Caki2 (cell line): ENCODE results near the gene RNF8. TPM values are rescaled to one million over a fixed set of nuclear protein-coding genes. Genes with fewer than 3 reads are reported as not detected.
"Not testable (repeated sequence)": the region's sequence is repeated elsewhere in the genome, so short reads cannot be mapped to it uniquely, and the experiment has no call there.

Experiments
- DNase-seq: peaks from one replicate; pipeline ENCODE4 v3.0.0-alpha.2; 2015; ENCODE audit warnings: low read depth
- in situ Hi-C: cut with HindIII; loops from 2 replicates; pipeline ENCODE4 v1.10.0; 2016; ENCODE audit warnings: low sequenced_read_pairs, low pct_unique_long_range_greater_than_20kb, mixed read lengths
- total RNA-seq: library from RNA; depleted of rRNA; stranded (reverse); fragments of >200 nt; shearing (Covaris generic); gene quantifications from 2 replicates; pipeline ENCODE4 v1.2.3, GENCODE V29; 2014; ENCODE audit warnings: low replicate concordance

RNF8 gene
- total RNA-seq, 1 experiment from 2014 or later: 36.1 TPM

DNA sequence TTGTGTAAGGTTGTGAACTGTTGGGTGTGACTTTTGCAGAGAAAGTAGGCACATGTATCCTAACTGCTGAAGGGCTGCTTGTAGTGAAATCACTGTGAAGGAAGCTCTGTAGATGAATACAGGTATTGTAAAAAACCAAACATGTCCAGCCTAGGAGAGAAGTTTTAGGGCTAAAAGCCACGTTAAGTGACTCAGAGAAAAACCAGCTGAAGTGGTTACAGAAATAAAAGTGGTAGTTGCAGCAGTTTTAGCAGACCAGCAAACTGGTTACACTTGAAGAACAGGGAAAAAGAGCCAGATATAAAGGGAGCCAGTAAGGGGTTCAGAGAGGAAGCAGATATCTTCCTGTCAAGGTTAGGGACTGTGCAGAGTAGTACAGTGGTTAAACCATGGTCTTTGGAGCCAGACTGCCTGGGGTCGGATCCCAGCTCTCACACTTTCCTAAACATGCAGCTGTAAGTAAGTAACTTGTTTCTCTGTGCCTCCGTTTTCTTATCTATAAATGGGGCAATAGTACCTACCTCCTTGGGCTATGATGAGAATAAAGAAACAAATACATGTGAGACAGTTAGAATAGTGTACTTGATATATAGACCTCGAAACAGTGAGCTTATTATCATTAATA lies 33.8 kb upstream of the RNF8 start:
- in situ Hi-C loops: no loop called here
- no peak for DNase-seq

DNA sequence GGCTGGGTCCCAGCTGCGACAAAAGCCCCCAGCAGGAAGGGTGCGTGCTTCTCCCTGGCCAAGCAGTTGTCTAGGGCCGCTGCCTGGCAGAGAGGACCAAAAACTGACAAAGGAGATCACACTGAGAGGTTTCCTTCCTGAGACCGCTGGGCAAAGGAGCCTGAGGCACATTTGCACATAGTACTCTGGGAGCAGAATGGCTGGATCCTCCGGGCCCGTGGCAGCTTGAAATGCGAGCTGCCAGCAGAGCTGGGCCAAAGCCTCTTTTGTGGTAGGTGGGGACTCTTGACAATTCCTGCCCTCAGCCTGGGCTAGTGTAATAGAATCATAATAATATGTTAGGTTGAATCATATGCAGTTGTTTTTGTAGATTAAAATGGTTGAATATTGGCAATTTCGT lies 33.1 kb upstream of the RNF8 start:
- in situ Hi-C loops: no loop called here

DNA sequence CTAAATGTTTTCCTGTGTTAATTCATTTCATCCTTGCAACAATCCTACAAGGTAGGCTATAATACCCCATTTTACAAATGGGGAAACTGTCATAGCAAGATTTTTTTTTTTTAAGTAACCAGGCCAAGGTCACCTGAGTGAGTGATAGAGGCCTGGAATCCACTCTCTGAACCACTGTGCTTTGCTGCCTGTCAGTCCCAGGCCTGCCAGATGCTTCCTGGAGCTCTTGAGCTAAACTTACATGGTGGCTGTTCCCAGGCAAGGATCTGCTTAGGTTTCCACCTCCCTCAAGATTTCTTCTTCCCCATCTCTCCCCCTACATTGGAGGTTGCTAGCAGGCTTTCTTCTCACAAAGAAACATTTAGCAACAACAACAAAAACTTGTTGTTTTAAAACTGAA lies 32.7 kb upstream of the RNF8 start:
- no peak for DNase-seq
- in situ Hi-C loops: no loop called here

More for the DNA sequence above, 33.1 kb upstream of the RNF8 start:
- DNase-seq: no peak

DNA sequence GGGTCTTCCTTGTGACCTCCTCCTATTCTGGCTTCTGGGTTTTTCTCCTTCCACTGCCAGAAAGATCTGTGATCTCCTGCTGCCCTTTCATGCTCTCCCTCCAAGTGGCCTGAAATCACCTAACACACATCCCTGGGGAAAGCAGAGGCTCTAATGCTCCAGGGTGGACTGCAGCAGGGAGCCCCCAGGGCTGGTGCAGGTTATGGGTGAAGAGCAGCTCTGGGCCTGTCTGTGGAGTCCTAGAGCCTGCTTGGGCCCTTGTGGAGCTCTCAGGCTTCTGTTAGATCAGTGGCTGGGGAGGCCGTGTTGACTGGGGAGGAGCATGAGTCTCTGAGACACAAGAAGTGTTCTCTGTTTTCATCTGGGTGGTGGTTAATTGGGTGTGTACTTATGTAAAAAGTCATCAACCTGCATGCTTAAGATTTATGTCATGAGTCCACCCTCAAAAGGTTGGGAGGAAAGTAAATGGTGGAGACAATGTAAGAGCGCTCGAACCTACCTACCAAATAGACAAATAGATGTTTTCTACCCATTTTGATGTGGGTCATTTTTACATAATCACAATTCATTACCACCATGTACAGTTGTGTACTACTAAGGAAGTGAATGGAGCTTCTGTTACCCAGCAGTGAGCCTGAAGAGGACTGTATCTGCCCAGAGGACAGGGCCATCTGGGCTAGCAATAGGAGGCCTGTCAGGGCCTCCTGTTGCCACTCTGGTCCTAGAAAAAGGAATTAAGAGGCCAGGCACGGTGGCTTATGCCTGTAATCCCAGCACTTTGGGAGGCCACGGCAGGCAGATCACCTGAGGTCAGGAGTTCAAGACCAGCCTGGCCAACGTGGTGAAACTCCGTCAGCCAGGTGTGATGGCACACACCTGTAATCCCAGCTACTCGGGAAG lies 32.0 kb upstream of the RNF8 start:
- no peak for DNase-seq
- in situ Hi-C loops: no loop called here

DNA sequence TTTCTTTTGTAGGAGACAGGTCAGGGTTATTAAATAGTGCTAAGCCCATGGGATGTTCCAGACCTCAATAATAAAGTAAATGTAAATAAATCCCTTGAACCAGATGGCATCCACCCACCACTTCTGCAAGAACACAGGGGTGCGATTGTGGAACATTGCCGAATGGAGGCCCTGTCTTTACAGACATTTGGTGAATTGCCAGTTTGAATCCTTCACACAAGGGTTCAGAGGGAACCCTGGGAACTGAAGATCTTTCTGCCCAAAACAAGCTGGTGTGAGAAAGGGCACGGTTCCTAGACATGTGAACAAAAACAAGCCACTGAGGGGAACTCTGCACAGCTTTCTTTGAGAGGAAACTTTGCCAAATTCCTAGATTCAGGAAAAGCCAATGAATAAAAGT lies 30.2 kb upstream of the RNF8 start:
- no peak for DNase-seq
- in situ Hi-C loops: no loop called here

DNA sequence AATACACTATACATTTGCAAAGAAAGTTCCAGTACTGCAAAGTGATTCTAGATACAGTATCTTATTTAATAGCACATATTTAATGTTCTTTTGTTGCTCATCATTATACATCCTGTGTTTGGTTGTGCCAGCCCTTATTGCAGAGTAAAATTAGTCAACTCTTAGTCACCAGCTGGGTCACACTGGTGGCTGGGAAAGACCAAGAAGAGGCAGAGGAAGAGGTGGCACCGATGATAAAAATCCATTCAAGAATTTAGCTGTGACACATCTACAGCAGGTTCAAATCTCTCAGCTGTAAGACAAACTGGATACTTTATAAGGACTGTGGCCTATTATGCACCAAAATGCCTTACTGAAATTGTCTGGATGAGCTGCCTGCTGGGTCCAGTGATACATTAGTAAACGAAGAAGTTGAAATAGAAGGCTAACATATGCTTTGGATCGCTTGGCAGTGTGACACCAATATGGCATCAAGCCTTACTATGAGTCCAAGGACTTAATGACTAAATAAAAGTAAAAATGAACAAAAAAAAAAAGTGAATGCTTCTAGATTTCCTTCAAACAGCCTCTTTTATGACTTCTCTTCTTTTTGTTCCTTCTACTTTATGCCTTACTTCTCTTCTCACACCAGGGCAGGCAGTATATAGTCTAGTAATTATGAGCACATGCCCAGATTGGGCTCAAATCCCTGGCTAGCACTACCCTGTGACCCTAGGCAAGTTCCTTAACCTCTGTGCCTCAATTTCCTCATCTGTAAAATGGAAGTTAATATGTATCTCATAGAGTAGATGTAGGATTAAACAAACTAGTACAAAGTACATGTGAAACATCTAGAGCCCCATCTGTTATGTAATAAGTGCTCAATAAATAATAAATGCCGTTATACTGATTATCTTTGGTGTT lies 29.4 kb upstream of the RNF8 start:
- DNase-seq: no peak
- in situ Hi-C loops: no loop called here

DNA sequence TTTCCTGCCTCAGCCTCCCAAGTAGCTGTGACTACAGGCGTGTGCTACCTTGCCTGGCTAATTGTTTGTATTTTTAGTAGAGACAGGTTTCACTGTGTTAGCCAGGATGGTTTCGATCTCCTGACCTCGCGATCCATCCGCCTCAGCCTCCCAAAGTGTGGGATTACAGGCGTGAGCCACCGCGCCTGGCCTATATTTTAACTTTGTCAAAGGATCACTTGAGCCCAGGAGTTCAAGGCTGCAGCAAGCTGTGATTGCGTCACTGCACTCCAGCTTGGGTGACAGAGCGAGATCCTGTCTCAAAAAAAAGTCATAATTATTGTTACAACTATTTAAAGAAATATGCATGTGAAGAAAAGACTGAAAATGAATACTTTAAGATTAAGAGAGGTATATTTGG lies 23.4 kb upstream of the RNF8 start:
- DNase-seq, in situ Hi-C loops: not testable (repeated sequence)

DNA sequence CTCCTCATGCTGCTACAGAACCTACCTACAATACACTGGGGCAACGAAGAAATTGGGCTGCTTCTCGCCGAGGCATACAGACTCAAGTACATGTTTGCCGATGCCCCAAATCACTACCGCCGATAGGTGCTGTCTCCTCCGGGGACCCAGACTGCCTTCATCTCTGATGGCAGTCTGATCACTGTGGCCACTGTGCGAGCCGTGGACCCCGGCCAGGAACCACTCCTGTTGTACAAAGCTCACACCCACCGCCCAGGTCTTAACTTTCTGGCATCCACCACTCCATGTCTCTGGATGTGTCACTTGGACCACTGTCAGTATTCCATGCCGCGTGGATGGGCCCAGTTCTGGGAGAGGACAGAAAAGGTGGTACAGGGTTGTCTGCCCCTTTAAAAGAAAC lies 22.7 kb upstream of the RNF8 start:
- in situ Hi-C loops: no loop called here
- no peak for DNase-seq

DNA sequence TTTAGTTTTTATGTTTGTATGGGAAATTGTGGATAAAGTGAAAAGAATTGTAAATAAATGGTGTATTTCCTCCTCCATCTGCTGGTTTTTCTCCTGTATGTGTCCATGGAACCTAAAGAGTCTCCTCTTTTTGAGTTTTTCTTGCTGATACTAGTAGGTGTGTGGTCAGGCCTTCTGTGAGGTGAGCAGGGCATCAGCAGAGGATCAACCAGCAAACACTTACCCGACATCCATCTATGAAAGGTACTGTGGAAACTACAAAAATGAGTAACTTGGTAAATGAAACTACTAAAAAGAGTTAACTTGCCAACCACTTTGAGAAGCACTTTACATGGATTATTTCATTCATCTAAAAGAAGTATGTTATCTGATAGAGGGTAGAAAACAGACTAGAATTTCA lies 20.9 kb upstream of the RNF8 start:
- no peak for DNase-seq
- in situ Hi-C loops: no loop called here

DNA sequence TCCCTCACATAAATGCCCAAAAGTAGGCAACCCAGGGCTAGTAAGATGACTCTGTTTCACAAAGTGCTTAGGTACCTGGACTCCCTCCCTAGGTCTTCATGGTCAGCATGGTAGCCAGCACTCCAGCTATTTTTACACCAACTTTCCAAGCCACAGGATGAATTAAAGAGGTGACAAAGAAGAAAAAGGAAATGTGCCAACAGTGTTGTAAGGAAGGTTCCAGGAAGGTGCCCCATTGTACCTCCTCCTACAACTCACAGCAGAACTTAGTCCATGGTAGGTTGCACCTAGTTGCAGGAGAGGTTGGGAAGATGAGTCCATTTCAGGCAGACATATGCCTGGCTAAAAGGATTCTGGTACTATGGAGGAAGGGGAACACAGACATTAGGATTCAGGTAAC lies 19.7 kb upstream of the RNF8 start:
- in situ Hi-C loops: no loop called here
- no peak for DNase-seq

DNA sequence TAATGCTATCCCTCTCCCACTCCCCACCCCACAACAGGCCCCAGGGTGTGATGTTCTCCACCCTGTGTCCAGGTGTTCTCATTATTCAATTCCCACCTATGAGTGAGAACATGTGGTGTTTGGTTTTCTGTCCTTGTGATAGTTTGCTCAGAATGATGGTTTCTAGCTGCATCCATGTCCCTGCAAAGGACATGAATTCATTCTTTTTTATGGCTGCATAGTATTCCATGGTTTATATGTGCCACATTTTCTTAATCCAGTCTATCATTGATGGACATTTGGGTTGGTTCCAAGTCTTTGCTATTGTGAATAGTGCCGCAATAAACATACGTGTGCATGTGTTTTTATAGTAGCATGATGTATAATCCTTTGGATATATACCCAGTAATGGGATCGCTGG lies 15.5 kb upstream of the RNF8 start:
- in situ Hi-C loops, DNase-seq: not testable (repeated sequence)

DNA sequence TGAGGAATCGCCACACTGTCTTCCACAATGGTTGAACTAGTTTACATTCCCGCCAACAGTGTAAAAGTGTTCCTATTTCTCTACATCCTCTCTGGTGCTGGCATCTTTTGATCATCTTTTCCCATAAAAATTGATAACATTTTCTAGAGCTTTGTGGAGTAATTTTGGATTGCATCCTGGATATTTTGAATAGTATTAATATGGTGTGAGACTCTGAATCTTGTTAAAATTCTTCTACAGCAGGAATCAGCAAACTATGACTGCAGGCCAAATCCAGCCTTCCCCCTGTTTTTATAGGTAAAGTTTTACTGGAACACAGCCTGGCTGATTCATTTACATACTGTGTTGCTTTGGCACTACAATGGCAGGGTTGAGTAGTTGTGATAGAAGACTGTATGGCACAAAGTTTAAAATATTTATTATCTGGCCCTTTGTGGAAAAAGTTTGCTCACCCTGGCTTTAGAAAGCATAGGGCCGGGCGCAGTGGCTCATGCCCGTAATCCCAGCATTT lies 15.0 kb upstream of the RNF8 start:
- in situ Hi-C loops: no loop called here

DNA sequence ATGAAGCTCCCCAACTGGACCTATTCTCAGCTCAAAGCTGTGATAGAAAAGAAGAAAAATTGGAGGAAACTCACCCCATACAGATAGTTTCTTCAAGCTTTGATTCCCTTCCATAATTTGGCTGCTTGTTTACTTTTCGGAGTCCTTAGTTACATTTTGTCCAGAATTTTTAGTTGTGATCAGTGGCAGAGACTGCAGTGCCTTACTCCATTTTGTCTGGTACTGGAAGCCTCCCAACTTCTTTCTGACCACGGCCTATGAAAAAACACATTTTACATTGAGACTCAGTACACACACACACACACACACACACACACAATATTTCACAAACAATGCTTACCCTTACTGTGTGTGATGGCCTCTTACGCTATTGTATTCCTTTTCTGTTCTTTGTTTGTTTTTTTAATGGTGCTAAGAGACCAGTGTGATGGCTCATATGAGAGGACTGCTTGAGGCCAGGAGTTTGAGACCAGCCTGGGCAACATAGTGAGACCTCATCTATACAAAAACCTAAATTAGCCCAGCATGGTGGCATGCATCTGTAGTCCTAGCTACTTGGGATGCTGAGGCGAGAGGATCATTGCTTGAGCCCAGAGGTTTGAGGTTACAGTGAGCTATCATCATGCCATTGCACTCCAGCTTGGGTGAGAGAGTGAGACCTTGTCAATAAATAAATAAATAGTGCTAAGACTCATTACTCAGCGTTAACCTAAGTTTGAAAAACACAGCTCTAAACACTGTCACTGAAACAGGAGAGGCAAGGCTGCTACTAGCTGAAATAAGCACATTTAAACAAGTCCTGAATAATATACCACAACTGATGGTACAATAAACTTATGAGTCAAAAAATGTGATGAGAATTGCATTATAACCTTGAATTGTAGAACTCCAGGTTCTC lies 13.8 kb upstream of the RNF8 start:
- DNase-seq: no peak
- in situ Hi-C loops: no loop called here

More for the DNA sequence above, 15.0 kb upstream of the RNF8 start:
- DNase-seq: no peak

DNA sequence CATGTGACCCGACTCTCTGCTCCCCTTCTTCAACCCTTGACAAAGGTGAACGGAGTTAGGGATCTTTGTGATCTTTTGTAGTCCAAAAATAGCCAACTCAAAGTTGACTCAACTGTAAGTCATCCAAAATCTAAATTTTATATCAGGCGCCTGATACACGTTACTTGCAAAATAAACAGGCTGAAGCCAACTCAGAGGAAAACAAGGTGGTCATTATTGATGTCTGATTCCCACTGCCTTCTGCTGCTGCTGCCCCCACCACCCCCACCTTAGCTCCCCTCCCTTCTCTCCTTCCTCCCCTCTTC lies 13.2 kb upstream of the RNF8 start:
- in situ Hi-C loops: no loop called here
- DNase-seq: no peak

DNA sequence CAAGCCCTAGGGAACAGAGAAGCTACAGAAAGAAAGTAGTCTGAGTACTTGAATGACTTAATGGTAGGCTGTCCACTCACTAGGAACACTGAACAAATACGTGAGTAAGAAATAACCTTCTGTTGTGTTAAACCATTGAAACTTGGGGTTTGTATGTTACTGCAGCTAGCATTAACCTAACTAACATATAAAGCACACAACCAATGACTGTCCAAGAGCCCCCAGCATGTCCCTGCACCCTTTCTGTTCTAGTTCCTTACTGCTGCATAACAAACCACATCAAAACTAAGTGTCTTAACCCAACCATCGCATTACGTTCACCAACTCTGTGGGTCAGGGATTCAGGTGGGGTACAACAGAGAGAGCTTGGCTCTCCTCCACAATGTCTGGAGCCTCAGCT lies 10.5 kb upstream of the RNF8 start:
- in situ Hi-C loops: no loop called here
- no peak for DNase-seq

DNA sequence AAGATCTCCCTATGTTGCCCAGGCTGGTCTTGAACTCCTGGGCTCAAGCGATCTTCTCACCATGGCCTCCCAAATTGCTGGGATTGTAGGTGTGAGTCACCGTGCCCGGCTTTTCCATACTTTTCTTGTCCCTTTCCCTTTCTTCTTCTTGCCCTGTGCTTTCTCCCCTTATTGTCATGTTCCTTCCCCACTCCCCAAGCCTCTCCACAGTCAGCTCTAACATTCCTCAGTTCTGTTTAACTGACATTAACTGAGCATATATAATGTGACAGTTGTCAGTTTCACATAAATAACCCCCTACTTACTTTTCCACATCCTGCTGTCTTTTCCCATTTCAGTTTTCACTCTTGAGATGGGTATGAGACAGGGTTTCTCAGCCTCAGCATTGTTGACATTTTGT lies 9.5 kb upstream of the RNF8 start:
- DNase-seq: no peak
- in situ Hi-C loops: no loop called here

DNA sequence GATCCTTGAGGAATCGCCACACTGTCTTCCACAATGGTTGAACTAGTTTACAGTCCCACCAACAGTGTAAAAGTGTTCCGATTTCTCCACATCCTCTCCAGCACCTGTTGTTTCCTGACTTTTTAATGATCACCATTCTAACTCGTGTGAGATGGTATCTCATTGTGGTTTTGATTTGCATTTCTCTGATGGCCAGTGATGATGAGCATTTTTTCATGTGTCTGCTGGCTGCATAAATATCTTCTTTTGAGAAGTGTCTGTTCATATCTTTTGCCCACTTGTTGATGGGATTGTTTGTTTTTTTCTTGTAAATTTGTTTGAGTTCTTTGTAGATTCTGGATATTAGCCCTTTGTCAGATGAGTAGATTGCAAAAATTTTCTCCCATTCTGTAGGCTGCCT lies 8.0 kb upstream of the RNF8 start:
- in situ Hi-C loops, DNase-seq: not testable (repeated sequence)

DNA sequence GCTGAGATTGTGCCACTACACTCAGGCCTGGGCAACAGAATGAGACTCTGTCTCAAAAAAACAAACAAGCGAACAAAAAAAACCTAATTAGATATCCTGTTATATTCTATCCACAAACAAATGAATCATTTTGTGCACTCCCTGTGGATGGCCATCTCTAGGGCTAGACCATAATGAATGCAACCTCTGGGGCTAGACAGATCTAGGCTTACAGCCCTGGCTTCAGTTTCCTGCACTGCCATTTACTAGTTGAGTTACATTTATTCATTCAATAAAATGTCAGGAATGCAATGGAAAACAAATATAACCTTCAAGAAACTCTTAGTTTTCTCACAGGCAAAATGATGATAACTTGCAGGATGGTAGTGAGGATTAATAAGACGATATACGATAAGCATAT lies 6.6 kb upstream of the RNF8 start:
- no peak for DNase-seq
- in situ Hi-C loops: no loop called here
